CD4-positive, alpha-beta T cell treated with Interleukin-21 for 1 hour (primary cell): ENCODE data around the gene CLRN2.
"Not testable (repeated sequence)": the region's sequence is repeated elsewhere in the genome, so short reads cannot be mapped to it uniquely, and the experiment has no call there.

ENCODE experiments used
- DNase-seq: peaks from one replicate; pipeline ENCODE4 v3.0.0-alpha.2; 2020

The CLRN2 gene

GRCh38 chr4:17546222-17546621, 31.3 kb downstream of the CLRN2 start:
- no peak for DNase-seq

- no peak for DNase-seq
Measured at GRCh38 chr4:17546678-17547077, 31.7 kb downstream of the CLRN2 start.

GRCh38 chr4:17550549-17550948, 35.6 kb downstream of the CLRN2 start:
- no peak for DNase-seq

GRCh38 chr4:17552427-17552826, 37.5 kb downstream of the CLRN2 start:
- DNase-seq: no peak

GRCh38 chr4:17554568-17554967, 39.6 kb downstream of the CLRN2 start:
- DNase-seq: no peak

- DNase-seq: no peak
Measured at GRCh38 chr4:17556498-17556897, 41.5 kb downstream of the CLRN2 start.

GRCh38 chr4:17557880-17558279, 42.9 kb downstream of the CLRN2 start:
- DNase-seq: no peak

GRCh38 chr4:17558941-17559708, 44.2 kb downstream of the CLRN2 start:
- no peak for DNase-seq

- DNase-seq: no peak
Measured at GRCh38 chr4:17559709-17560048, 44.7 kb downstream of the CLRN2 start.

GRCh38 chr4:17560065-17560673, 45.2 kb downstream of the CLRN2 start:
- DNase-seq: no peak

GRCh38 chr4:17561195-17561909, 46.4 kb downstream of the CLRN2 start:
- no peak for DNase-seq

GRCh38 chr4:17562157-17562556, 47.2 kb downstream of the CLRN2 start:
- DNase-seq: no peak

GRCh38 chr4:17565846-17566245, 50.9 kb downstream of the CLRN2 start:
- no peak for DNase-seq

GRCh38 chr4:17567271-17567670, 52.3 kb downstream of the CLRN2 start:
- no peak for DNase-seq

- DNase-seq: no peak
Measured at GRCh38 chr4:17574206-17574605, 59.2 kb downstream of the CLRN2 start.

- not testable (repeated sequence) for DNase-seq
Measured at GRCh38 chr4:17575177-17575576, 60.2 kb downstream of the CLRN2 start.
